ENCODE results near the gene LRCH1.

DNA sequence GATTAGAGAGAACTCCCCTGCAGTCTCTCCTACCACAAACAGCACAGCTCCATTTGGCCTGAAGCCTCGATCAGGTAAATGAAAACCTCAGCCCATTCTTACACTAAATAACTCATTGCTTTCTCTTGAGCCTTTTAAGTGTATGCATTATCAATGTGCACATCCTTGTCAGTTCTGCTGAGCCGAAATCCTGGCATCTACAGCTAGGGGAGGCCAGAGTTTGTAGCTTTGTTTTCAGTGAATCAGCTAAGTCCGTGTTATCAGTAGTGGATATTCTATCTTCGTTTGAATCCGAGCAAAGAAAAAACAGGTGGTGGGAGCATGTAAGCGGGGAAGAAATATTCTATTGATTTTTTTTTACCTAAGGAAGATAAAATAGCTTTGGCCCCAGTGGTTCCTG is 159.6 kb downstream of the LRCH1 start:
- TF ChIP-seq, protein P1, sequence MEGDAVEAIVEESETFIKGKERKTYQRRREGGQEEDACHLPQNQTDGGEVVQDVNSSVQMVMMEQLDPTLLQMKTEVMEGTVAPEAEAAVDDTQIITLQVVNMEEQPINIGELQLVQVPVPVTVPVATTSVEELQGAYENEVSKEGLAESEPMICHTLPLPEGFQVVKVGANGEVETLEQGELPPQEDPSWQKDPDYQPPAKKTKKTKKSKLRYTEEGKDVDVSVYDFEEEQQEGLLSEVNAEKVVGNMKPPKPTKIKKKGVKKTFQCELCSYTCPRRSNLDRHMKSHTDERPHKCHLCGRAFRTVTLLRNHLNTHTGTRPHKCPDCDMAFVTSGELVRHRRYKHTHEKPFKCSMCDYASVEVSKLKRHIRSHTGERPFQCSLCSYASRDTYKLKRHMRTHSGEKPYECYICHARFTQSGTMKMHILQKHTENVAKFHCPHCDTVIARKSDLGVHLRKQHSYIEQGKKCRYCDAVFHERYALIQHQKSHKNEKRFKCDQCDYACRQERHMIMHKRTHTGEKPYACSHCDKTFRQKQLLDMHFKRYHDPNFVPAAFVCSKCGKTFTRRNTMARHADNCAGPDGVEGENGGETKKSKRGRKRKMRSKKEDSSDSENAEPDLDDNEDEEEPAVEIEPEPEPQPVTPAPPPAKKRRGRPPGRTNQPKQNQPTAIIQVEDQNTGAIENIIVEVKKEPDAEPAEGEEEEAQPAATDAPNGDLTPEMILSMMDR (IDR thresholded peaks at IDR 0.05), result no peak
- TF ChIP-seq POLR2AphosphoS5 (IDR thresholded peaks at IDR 0.05; ENCODE audit: low read depth, low read length) (no peak), RCOR1 (IDR thresholded peaks at IDR 0.05; ENCODE audit: low read length) (no peak), NFIC (IDR thresholded peaks at IDR 0.05; ENCODE audit: borderline replicate concordance) (no peak)
- TF ChIP-seq, protein P2, sequence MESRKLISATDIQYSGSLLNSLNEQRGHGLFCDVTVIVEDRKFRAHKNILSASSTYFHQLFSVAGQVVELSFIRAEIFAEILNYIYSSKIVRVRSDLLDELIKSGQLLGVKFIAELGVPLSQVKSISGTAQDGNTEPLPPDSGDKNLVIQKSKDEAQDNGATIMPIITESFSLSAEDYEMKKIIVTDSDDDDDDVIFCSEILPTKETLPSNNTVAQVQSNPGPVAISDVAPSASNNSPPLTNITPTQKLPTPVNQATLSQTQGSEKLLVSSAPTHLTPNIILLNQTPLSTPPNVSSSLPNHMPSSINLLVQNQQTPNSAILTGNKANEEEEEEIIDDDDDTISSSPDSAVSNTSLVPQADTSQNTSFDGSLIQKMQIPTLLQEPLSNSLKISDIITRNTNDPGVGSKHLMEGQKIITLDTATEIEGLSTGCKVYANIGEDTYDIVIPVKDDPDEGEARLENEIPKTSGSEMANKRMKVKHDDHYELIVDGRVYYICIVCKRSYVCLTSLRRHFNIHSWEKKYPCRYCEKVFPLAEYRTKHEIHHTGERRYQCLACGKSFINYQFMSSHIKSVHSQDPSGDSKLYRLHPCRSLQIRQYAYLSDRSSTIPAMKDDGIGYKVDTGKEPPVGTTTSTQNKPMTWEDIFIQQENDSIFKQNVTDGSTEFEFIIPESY (IDR thresholded peaks at IDR 0.05; ENCODE audit: borderline replicate concordance, low read depth), result no peak

All from SK-N-SH (cell line).